Measurements from ENCODE around the gene TMTC4. TPM values are rescaled to one million over a fixed set of nuclear protein-coding genes. Genes with fewer than 3 reads are reported as not detected.

TMTC4 gene
- total and polyA plus RNA-seq, 10 of the 15 experiments (the other 5 are each of a cell fraction or from before 2014, with no cell fraction given): 3.3 to 24.6 (median 14.5) TPM

GRCh38 chr13:100588331-100589177 is 86.0 kb downstream of the TMTC4 start, which contains the start of gene GGACT (continued):
- TF ChIP-seq RELA (IDR thresholded peaks at IDR 0.05; ENCODE audit: borderline replicate concordance, partially characterized antibody) (peak; percentile 6), ZBTB40 (IDR thresholded peaks at IDR 0.05; ENCODE audit: borderline replicate concordance) (no peak), BCL11A (IDR thresholded peaks at IDR 0.05; ENCODE audit: low read depth, low read length) (no peak), ZNF592 (IDR thresholded peaks at IDR 0.05) (peak; percentile 56; the same call in 1 of the 2 replicates), NR2C1 (IDR thresholded peaks at IDR 0.05) (no peak), ZBTB4 (CRISPR knock-in tag; IDR thresholded peaks at IDR 0.05) (no peak), ZNF217 (IDR thresholded peaks at IDR 0.05) (peak; percentile 71; the same call in 1 of the 2 replicates), RCOR1 (conservative IDR thresholded peaks at IDR 0.05; ENCODE audit: low read depth, low read length) (no peak), USF1 (IDR thresholded peaks at IDR 0.05; ENCODE audit: borderline replicate concordance, extremely low read length, insufficient read depth, low read depth, low read length) (peak; percentile 66), FOXK2 (IDR thresholded peaks at IDR 0.05) (no peak), BMI1 (IDR thresholded peaks at IDR 0.05; ENCODE audit: borderline replicate concordance) (no peak), BCL3 (IDR thresholded peaks at IDR 0.05; ENCODE audit: borderline replicate concordance, insufficient read depth, low read depth, low read length, poor library complexity, severe bottlenecking) (peak; percentile 38), KAT2A (conservative IDR thresholded peaks at IDR 0.05; ENCODE audit: control insufficient read depth, low read depth, low read length) (no peak)
